Mesothelial cell of epicardium (in vitro differentiated cells): Measurements from ENCODE around the gene GNG3. TPM values are rescaled to one million over a fixed set of nuclear protein-coding genes. Genes with fewer than 3 reads are reported as not detected.
"Not testable (repeated sequence)": the region's sequence is repeated elsewhere in the genome, so short reads cannot be mapped to it uniquely, and the experiment has no call there.

Experiments
- DNase-seq, 2 experiments: peaks; one replicate each; pipeline ENCODE4 v3.0.0; 2021; ENCODE audit warnings: low spot score in 2 of 2; ENCODE audit not compliant: unreplicated experiment in 2 of 2
- H3K27ac Mint-ChIP-seq: 2 replicates; pipeline ENCODE4 v1.8.0; 2021; ENCODE audit warnings: mixed read lengths
- H3K27me3 Mint-ChIP-seq: 2 replicates; pipeline ENCODE4 v1.8.0; 2021; ENCODE audit warnings: low read depth, mixed read lengths
- H3K36me3 Mint-ChIP-seq: 2 replicates; pipeline ENCODE4 v1.8.0; 2021; ENCODE audit warnings: mixed read lengths
- H3K4me1 Mint-ChIP-seq: 2 replicates; pipeline ENCODE4 v1.8.0; 2021; ENCODE audit warnings: mixed read lengths
- H3K4me3 Mint-ChIP-seq: 2 replicates; pipeline ENCODE4 v1.8.0; 2021; ENCODE audit warnings: mild to moderate bottlenecking, moderate library complexity, mixed read lengths
- H3K9me3 Mint-ChIP-seq: 2 replicates; pipeline ENCODE4 v1.8.0; 2021; ENCODE audit warnings: mixed read lengths
- total RNA-seq: library from RNA; stranded (reverse); gene quantifications from 3 replicates; pipeline ENCODE4 v1.2.1, GENCODE V29; 2021
- TF ChIP-seq, protein P1 (sequence below): fragments of 200-600 bp; sonication (generic); IDR thresholded peaks from one replicate; pipeline ENCODE4 v1.5.0; 2021; ENCODE audit warnings: antibody characterized with exemption; ENCODE audit not compliant: unreplicated experiment

GNG3 gene
- total RNA-seq, 1 donor from 2014 or later: 1.5 TPM

DNA sequence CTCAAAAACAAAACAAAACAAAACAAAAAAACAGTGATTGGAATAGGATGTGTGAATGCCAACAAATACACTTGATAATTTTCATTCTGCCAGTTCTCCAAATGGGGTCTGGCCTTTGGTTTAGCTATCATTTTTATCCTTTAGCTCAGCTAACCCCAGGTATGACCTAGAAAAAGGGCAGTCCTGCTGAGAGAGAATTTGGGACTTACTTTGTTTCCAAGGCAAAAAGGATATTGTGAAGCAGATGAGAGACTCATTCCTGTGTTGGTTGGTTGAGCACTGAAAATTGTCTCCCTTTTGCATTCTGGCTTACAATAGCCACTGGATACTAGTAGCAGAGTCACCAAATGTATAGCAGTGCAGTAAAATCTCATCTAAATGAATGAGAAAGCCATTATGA is 29.7 kb downstream of the GNG3 start:
- Mint-ChIP-seq H3K36me3 (peaks cover 25% of the 10 kb centered on the region), H3K27ac (no peak overlapping the region), H3K9me3 (no peaks in the 10 kb centered on the region), H3K27me3 (no peaks in the 10 kb centered on the region), H3K4me1 (no peaks in the 10 kb centered on the region), H3K4me3 (no peak overlapping the region)
- TF ChIP-seq, protein P1, sequence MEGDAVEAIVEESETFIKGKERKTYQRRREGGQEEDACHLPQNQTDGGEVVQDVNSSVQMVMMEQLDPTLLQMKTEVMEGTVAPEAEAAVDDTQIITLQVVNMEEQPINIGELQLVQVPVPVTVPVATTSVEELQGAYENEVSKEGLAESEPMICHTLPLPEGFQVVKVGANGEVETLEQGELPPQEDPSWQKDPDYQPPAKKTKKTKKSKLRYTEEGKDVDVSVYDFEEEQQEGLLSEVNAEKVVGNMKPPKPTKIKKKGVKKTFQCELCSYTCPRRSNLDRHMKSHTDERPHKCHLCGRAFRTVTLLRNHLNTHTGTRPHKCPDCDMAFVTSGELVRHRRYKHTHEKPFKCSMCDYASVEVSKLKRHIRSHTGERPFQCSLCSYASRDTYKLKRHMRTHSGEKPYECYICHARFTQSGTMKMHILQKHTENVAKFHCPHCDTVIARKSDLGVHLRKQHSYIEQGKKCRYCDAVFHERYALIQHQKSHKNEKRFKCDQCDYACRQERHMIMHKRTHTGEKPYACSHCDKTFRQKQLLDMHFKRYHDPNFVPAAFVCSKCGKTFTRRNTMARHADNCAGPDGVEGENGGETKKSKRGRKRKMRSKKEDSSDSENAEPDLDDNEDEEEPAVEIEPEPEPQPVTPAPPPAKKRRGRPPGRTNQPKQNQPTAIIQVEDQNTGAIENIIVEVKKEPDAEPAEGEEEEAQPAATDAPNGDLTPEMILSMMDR: no peak
- DNase-seq: no peak

DNA sequence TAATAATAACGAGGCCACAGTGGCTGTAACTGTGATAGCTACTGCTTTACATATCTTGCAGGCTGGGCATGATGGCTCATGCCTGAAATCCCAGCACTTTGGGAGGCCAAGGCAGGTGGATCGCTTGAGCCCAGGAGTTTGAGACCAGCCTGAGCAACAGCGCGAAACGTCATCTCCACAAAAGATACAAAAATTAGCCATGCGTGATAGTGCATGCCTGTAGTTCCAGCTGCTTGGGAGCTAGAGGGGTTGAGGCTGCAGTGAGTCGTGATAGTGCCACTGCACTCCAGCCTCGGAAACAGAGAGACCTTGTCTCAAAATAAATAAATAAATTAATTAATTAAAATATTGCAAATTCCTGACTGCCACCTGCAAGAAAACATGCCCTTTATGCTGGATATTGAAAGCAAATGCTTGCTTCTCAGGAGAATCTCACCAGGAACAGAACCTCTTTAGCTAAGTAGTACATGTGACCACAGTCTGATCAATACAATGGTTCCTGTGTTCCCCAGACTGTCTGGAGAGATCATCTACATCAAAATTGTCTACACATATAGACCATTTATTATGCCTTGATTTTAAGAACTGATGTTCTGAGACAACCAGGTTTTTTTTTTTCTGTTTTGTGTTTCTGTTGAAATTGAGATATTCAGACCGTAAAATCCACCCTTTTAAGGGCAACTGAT is 40.1 kb downstream of the GNG3 start:
- Mint-ChIP-seq H3K36me3 (peaks cover 13% of the 10 kb centered on the region), H3K9me3 (no peaks in the 10 kb centered on the region), H3K27ac (peak overlapping the region; percentile 77), H3K4me1 (peaks cover 11% of the 10 kb centered on the region), H3K27me3 (no peaks in the 10 kb centered on the region), H3K4me3 (no peak overlapping the region)
- TF ChIP-seq, protein P1: no peak
- no peak for DNase-seq

- not testable (repeated sequence) for H3K27ac Mint-ChIP-seq, H3K27me3 Mint-ChIP-seq, DNase-seq, H3K4me3 Mint-ChIP-seq, H3K9me3 Mint-ChIP-seq
- peaks cover 20% of the 10 kb centered on the region for H3K4me1 Mint-ChIP-seq
- H3K36me3 Mint-ChIP-seq: peaks cover 13% of the 10 kb centered on the region
Measured at GRCh38 chr11:62749931-62750330, 42.5 kb downstream of the GNG3 start.

DNA sequence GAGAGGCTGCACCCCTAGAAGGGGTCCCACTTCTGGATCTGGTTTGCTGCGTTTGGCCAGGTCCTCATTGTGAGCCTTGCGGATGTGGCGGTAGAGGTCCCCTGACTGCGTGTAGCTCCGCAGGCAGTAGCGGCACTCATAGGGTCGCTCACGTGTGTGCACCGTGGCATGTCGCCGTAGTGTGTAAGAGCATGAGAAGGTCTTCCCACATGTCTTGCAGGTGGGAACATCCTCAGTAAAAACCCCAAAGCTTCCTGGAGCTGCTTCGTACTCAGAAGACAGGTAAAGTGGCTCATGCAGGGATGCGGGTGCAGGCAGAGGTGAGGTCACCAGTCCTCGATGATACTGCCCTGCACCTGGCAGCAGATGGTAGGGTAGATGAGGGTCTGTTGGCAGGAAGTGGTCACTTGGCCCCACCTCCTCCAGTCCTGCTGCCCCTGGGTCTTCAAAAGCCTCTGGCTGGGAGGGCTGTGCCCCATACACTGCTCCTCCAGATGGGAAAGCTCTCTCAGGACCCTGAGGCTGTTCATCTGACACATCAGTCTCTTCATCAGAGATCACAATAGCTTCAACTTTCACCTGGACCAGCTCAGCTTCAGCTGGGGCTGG is 44.8 kb downstream of the GNG3 start:
- H3K27ac Mint-ChIP-seq: peak overlapping the region; percentile 79
- H3K36me3 Mint-ChIP-seq: peaks cover 13% of the 10 kb centered on the region
- TF ChIP-seq, protein P1: no peak
- no peaks in the 10 kb centered on the region for H3K27me3 Mint-ChIP-seq
- H3K9me3 Mint-ChIP-seq: no peaks in the 10 kb centered on the region
- H3K4me1 Mint-ChIP-seq: peaks cover 20% of the 10 kb centered on the region
- DNase-seq: no peak
- H3K4me3 Mint-ChIP-seq: no peak overlapping the region

DNA sequence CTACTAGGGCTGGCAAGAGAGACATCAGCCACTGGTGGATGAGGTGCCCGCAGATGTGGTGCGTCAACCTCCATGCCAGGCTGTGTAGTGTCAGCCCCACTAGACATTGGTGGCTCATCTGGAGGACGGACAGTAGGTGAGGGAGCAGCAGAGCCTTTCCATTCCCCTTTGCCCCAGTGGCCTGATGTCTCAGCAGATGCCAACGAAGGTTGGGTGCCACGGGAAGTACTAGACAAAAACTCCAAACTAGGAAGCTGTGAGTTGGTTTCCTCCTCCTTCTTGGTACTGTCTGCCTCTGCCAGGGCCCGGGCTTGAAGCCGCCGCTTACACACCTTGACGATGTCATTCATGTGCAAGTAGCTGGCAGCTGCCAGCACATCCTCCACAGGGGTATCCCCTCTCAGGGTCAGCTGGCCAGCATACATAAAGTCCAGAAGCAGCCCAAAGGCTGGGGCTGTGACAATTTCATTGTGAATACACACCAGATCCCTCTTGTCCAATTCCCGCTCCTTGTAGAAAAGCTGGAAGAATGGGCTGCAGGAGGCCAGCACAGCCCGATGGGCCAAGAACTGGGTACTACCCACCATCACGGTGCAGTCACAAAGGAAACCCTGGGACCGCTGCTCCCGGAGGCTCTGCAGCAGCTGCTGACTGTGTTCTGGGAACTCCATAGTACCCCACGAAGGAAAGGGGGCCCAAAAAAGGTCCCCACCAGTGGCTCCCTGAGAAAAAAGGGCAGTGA is 45.7 kb downstream of the GNG3 start:
- no peak for DNase-seq
- H3K36me3 Mint-ChIP-seq: peaks cover 10% of the 10 kb centered on the region

More for the DNA sequence above, 45.7 kb downstream of the GNG3 start:
- TF ChIP-seq, protein P1: no peak
- Mint-ChIP-seq H3K9me3 (no peaks in the 10 kb centered on the region), H3K4me3 (peak overlapping the region; percentile 97), H3K27me3 (no peaks in the 10 kb centered on the region), H3K4me1 (peaks cover 16% of the 10 kb centered on the region), H3K27ac (peak overlapping the region; percentile 97)
